WTC11 (cell line): ENCODE measurements around the gene CAPZA3.

ENCODE experiments used
- CREB1 ChIP-seq: sonication (generic); formaldehyde crosslinking; IDR thresholded peaks from 2 replicates; pipeline ENCODE4 v1.8.0; 2023; ENCODE audit warnings: mild to moderate bottlenecking, missing genetic modification reagents
- CTCF ChIP-seq: fragments of 200-600 bp; IDR thresholded peaks from 2 replicates; pipeline ENCODE4 v1.8.0; 2022; ENCODE audit warnings: antibody characterized with exemption
- ESRRA ChIP-seq: sonication (generic); formaldehyde crosslinking; IDR thresholded peaks from 2 replicates; pipeline ENCODE4 v1.8.1; 2022; ENCODE audit warnings: mild to moderate bottlenecking, missing genetic modification reagents, borderline replicate concordance
- FOXP1 ChIP-seq: sonication (generic); formaldehyde crosslinking; IDR thresholded peaks from 2 replicates; pipeline ENCODE4 v1.8.0; 2022; ENCODE audit warnings: missing genetic modification reagents, mild to moderate bottlenecking, moderate library complexity, borderline replicate concordance
- FOXP4 ChIP-seq: sonication (generic); formaldehyde crosslinking; IDR thresholded peaks from 2 replicates; pipeline ENCODE4 v1.8.0; 2022; ENCODE audit warnings: mild to moderate bottlenecking, missing genetic modification reagents
- RELA ChIP-seq: sonication (generic); formaldehyde crosslinking; IDR thresholded peaks from 2 replicates; pipeline ENCODE4 v1.8.1; 2022; ENCODE audit warnings: missing genetic modification reagents, mild to moderate bottlenecking, borderline replicate concordance
- SMAD3 ChIP-seq: sonication (generic); formaldehyde crosslinking; IDR thresholded peaks from 2 replicates; pipeline ENCODE4 v1.8.0; 2022; ENCODE audit warnings: missing genetic modification reagents, mild to moderate bottlenecking, borderline replicate concordance
- SMAD4 ChIP-seq: sonication (generic); formaldehyde crosslinking; IDR thresholded peaks from 2 replicates; pipeline ENCODE4 v1.8.0; 2022; ENCODE audit warnings: mild to moderate bottlenecking, missing genetic modification reagents
- TP53 ChIP-seq: sonication (generic); formaldehyde crosslinking; IDR thresholded peaks from 2 replicates; pipeline ENCODE4 v1.8.1; 2023; ENCODE audit warnings: mild to moderate bottlenecking, missing genetic modification reagents
- ZBTB21 ChIP-seq: sonication (generic); formaldehyde crosslinking; IDR thresholded peaks from 2 replicates; pipeline ENCODE4 v1.8.1; 2023; ENCODE audit warnings: mild to moderate bottlenecking, missing genetic modification reagents, borderline replicate concordance
- ZNF219 ChIP-seq: sonication (generic); formaldehyde crosslinking; IDR thresholded peaks from 2 replicates; pipeline ENCODE4 v1.8.0; 2023; ENCODE audit warnings: missing genetic modification reagents, mild to moderate bottlenecking, borderline replicate concordance
- TF ChIP-seq, protein P1 (sequence below): sonication (generic); formaldehyde crosslinking; IDR thresholded peaks from 2 replicates; pipeline ENCODE4 v1.8.0; 2022; ENCODE audit warnings: mild to moderate bottlenecking, missing genetic modification reagents
- TF ChIP-seq, protein P2 (sequence below): sonication (generic); formaldehyde crosslinking; IDR thresholded peaks from 2 replicates; pipeline ENCODE4 v1.8.0; 2022; ENCODE audit warnings: mild to moderate bottlenecking, missing genetic modification reagents

- TF ChIP-seq FOXP4 (CRISPR knock-in tag), result no peak
- TF ChIP-seq, protein P1, sequence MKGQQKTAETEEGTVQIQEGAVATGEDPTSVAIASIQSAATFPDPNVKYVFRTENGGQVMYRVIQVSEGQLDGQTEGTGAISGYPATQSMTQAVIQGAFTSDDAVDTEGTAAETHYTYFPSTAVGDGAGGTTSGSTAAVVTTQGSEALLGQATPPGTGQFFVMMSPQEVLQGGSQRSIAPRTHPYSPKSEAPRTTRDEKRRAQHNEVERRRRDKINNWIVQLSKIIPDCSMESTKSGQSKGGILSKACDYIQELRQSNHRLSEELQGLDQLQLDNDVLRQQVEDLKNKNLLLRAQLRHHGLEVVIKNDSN (CRISPR knock-in tag), result no peak
- TF ChIP-seq CTCF, result no peak
- no peak for TF ChIP-seq FOXP1 (CRISPR knock-in tag)
- TF ChIP-seq SMAD4 (CRISPR knock-in tag), result no peak
- TF ChIP-seq ESRRA (CRISPR knock-in tag), result no peak
- TF ChIP-seq RELA (CRISPR knock-in tag), result no peak
- TF ChIP-seq ZBTB21, result no peak
- no peak for TF ChIP-seq CREB1 (CRISPR knock-in tag)
- no peak for TF ChIP-seq SMAD3 (CRISPR knock-in tag)
- TF ChIP-seq ZNF219 (CRISPR knock-in tag), result no peak
- no peak for TF ChIP-seq TP53
- TF ChIP-seq, protein P2, sequence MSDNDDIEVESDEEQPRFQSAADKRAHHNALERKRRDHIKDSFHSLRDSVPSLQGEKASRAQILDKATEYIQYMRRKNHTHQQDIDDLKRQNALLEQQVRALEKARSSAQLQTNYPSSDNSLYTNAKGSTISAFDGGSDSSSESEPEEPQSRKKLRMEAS (CRISPR knock-in tag), result no peak
Observed at GRCh38 chr12:18690653-18691052, 47.3 kb upstream of the CAPZA3 start.
